HCT116 (cell line): ENCODE data around the gene OPRL1. TPM values are rescaled to one million over a fixed set of nuclear protein-coding genes. Genes with fewer than 3 reads are reported as not detected.

Experiments used
- ATAC-seq: fragments of 200-7000 bp; cut with Tn5 transposase; 2 replicates; pipeline ENCODE4 v1.9.1; 2020; ENCODE audit warnings: mild to moderate bottlenecking, moderate library complexity
- BruUV-seq: library from RNA; stranded (reverse); fragments of 400-500 nt; replicated peaks from 2 replicates; lab custom pipeline; 2021; lab: Mats Ljungman, UMichigan
- CTCF ChIA-PET: fragments of 300-600 bp; sonication (Branson Sonifier 250); formaldehyde crosslinking; loops from one replicate; lab custom pipeline; 2021; ENCODE audit warnings: antibody characterized with exemption; lab: Charles Lee
- POLR2A ChIA-PET: fragments of 300-600, 350-600 bp; sonication (Branson Sonifier 250); formaldehyde crosslinking; loops from one replicate; lab custom pipeline; 2021; ENCODE audit warnings: antibody characterized with exemption; lab: Charles Lee
- RAD21 ChIA-PET, 2 experiments: fragments of 300-600 bp; sonication (Branson Sonifier 250); formaldehyde crosslinking; loops; one replicate each; lab custom pipeline; 2023; ENCODE audit warnings: low total read pairs in 2 of 2; ENCODE audit not compliant: uncharacterized antibody in 2 of 2, unreplicated experiment in 2 of 2, low non-redundant PET in 1 of 2; lab: Charles Lee
- DNase-seq: peaks from one replicate; pipeline ENCODE4 v3.0.0-alpha.2; 2010; ENCODE audit warnings: low read depth, low spot score
- H2AFZ ChIP-seq: fragments of 200-600 bp; shearing (Covaris generic), sonication (generic); 2 replicates; pipeline ENCODE4 v1.6.1; 2017; ENCODE audit warnings: low read depth, mixed run types, mixed read lengths, antibody characterized with exemption, low read length; ENCODE audit not compliant: poor library complexity, severe bottlenecking
- H3K27ac ChIP-seq: 2 replicates; pipeline ENCODE4 v1.5.1; 2012; ENCODE audit warnings: low read depth, low read length
- H3K27me3 ChIP-seq: fragments of 200-600 bp; sonication (generic); 2 replicates; pipeline ENCODE4 v1.6.1; 2016; ENCODE audit warnings: mixed run types, low read length, mixed read lengths; ENCODE audit not compliant: insufficient read depth
- H3K36me3 ChIP-seq, 2 experiments: fragments of 200-500 bp in 1 of 2; fragments of 200-600 bp in 1 of 2; sonication (Bioruptor generic) in 1 of 2; sonication (generic) in 1 of 2; 2 replicates each; pipeline versions ENCODE4 v1.5.1 to v1.6.1; 2014 to 2016; ENCODE audit warnings: low read length in 2 of 2, inconsistent platforms in 1 of 2, mixed read lengths in 1 of 2, mixed run types in 1 of 2; ENCODE audit not compliant: insufficient read depth in 2 of 2, control insufficient read depth in 1 of 2
- H3K4me1 ChIP-seq, 2 experiments: fragments of 200-600 bp in 1 of 2; sonication (generic) in 1 of 2; 2 replicates each; pipeline versions ENCODE4 v1.5.1 to v1.6.1; 2012 to 2017; ENCODE audit warnings: low read length in 2 of 2, inconsistent platforms in 1 of 2, mild to moderate bottlenecking in 1 of 2, mixed read lengths in 1 of 2, mixed run types in 1 of 2, moderate library complexity in 1 of 2; ENCODE audit not compliant: insufficient read depth in 2 of 2, control insufficient read depth in 1 of 2
- H3K4me2 ChIP-seq: fragments of 200-600 bp; sonication (generic); 2 replicates; pipeline ENCODE4 v1.6.1; 2017; ENCODE audit warnings: mixed run types, low read length, mixed read lengths
- H3K4me3 ChIP-seq, 2 experiments: fragments of 200-600 bp in 1 of 2; sonication (generic) in 1 of 2; replicated peaks in 1 of 2; 2 replicates each; pipeline ENCODE4 v1.5.1; 2011 to 2016; ENCODE audit warnings: low read length in 2 of 2, control low read depth in 1 of 2, low read depth in 1 of 2, mild to moderate bottlenecking in 1 of 2, mixed read lengths in 1 of 2, mixed run types in 1 of 2
- H3K79me2 ChIP-seq: fragments of 200-600 bp; sonication (generic); 2 replicates; pipeline ENCODE4 v1.6.1; 2017; ENCODE audit warnings: mild to moderate bottlenecking, mixed run types, low read length, moderate library complexity, mixed read lengths; ENCODE audit not compliant: insufficient read depth
- H3K9ac ChIP-seq: fragments of 200-600 bp; sonication (generic); 2 replicates; pipeline ENCODE4 v1.6.1; 2016; ENCODE audit warnings: low read length, mixed read lengths
- H3K9me2 ChIP-seq: fragments of 200-600 bp; sonication (generic), shearing (Covaris generic); 2 replicates; pipeline ENCODE4 v1.6.1; 2017; ENCODE audit warnings: mixed run types, mild to moderate bottlenecking, moderate library complexity; ENCODE audit not compliant: insufficient read depth
- H3K9me3 ChIP-seq, 2 experiments: fragments of 200-500 bp in 1 of 2; fragments of 200-600 bp in 1 of 2; sonication (Bioruptor generic) in 1 of 2; sonication (generic) in 1 of 2; 2 replicates each; pipeline ENCODE4 v1.6.1; 2014 to 2017; ENCODE audit warnings: low read length in 2 of 2, mixed read lengths in 2 of 2, inconsistent platforms in 1 of 2, low read depth in 1 of 2, mild to moderate bottlenecking in 1 of 2, mixed run types in 1 of 2, moderate library complexity in 1 of 2; ENCODE audit not compliant: control insufficient read depth in 1 of 2, insufficient read depth in 1 of 2
- H4K20me1 ChIP-seq: fragments of 200-600 bp; sonication (generic), shearing (Covaris generic); 2 replicates; pipeline ENCODE4 v1.6.1; 2017; ENCODE audit warnings: mixed run types, mild to moderate bottlenecking, moderate library complexity; ENCODE audit not compliant: insufficient read depth
- POLR2A ChIP-seq: IDR thresholded peaks from 2 replicates; pipeline ENCODE4 v1.7.0; 2011; ENCODE audit warnings: borderline replicate concordance; ENCODE audit not compliant: insufficient read depth, insufficient read length; ENCODE audit errors: extremely low read depth
- SIN3A ChIP-seq: IDR thresholded peaks from 2 replicates; pipeline ENCODE4 v1.6.1; 2012; ENCODE audit warnings: low read depth
- intact Hi-C: fragments of 100-400 bp; cut with micrococcal nuclease; formaldehyde crosslinking; loops from 2 replicates; pipeline ENCODE4 v1.10.0; 2022
- total RNA-seq: library from RNA; stranded (reverse); gene quantifications from one replicate; pipeline ENCODE4 v1.2.1, GENCODE V29; 2021; ENCODE audit not compliant: unreplicated experiment
- TF ChIP-seq, protein P1 (sequence below): IDR thresholded peaks from 2 replicates; pipeline ENCODE4 v1.6.1; 2012; ENCODE audit warnings: low read depth

OPRL1 gene
- total RNA-seq, 1 experiment from 2014 or later, result 1.6 TPM

- POLR2A ChIA-PET, result interaction anchor here (1.0 to 1.6 kb wide), 4 partner anchors 23 to 175 kb away, joined by 3 to 6 read pairs (median 4); partner anchors contain the start of genes TCEA2 and TPD52L2
- no peaks in the 10 kb centered on the region for H4K20me1 ChIP-seq
- DNase-seq, result no peak
- no TSS peak for BruUV-seq
- TF ChIP-seq, protein P1, sequence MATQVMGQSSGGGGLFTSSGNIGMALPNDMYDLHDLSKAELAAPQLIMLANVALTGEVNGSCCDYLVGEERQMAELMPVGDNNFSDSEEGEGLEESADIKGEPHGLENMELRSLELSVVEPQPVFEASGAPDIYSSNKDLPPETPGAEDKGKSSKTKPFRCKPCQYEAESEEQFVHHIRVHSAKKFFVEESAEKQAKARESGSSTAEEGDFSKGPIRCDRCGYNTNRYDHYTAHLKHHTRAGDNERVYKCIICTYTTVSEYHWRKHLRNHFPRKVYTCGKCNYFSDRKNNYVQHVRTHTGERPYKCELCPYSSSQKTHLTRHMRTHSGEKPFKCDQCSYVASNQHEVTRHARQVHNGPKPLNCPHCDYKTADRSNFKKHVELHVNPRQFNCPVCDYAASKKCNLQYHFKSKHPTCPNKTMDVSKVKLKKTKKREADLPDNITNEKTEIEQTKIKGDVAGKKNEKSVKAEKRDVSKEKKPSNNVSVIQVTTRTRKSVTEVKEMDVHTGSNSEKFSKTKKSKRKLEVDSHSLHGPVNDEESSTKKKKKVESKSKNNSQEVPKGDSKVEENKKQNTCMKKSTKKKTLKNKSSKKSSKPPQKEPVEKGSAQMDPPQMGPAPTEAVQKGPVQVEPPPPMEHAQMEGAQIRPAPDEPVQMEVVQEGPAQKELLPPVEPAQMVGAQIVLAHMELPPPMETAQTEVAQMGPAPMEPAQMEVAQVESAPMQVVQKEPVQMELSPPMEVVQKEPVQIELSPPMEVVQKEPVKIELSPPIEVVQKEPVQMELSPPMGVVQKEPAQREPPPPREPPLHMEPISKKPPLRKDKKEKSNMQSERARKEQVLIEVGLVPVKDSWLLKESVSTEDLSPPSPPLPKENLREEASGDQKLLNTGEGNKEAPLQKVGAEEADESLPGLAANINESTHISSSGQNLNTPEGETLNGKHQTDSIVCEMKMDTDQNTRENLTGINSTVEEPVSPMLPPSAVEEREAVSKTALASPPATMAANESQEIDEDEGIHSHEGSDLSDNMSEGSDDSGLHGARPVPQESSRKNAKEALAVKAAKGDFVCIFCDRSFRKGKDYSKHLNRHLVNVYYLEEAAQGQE, result no peak
- TF ChIP-seq SIN3A (no peak), POLR2A (no peak)
- peak; percentile 28 for ATAC-seq
- H3K79me2 ChIP-seq, result no peaks in the 10 kb centered on the region
- RAD21 ChIA-PET, result interaction anchor here (0.6 to 1.1 kb wide), 2 partner anchors 26 to 464 kb away, joined by 3 to 4 read pairs; no protein-coding TSS in a partner anchor
- H3K4me1 ChIP-seq, result peaks cover 7 to 25% of the 10 kb centered on the region in 2 experiments
- CTCF ChIA-PET, result interaction anchor here (0.7 to 5.1 kb wide), 11 partner anchors 8 to 543 kb away, joined by 3 to 35 read pairs (median 8); partner anchors contain the start of genes PRPF6 and TCEA2
- no peaks in the 10 kb centered on the region for H3K9me3 ChIP-seq
- intact Hi-C loops, result loop anchor here (1.0 kb wide), 1 partner anchor 81 kb away; no protein-coding TSS in a partner anchor
- no peaks in the 10 kb centered on the region for H3K36me3 ChIP-seq
- H3K27me3 ChIP-seq, result no peaks in the 10 kb centered on the region
- H3K27ac ChIP-seq, result peak overlapping the region; percentile 92
- no peaks in the 10 kb centered on the region for H3K9me2 ChIP-seq
- H3K4me3 ChIP-seq, result peak overlapping the region; percentile 43 to 65
- H3K4me2 ChIP-seq, result peak overlapping the region; percentile 96
- H3K9ac ChIP-seq, result peak overlapping the region; percentile 63
- no peak overlapping the region for H2AFZ ChIP-seq
Measured at GRCh38 chr20:64039293-64040160, 40.4 kb upstream of the OPRL1 start.
